GOT3 (cell line): ENCODE data around the gene C6orf132.
"Not testable (repeated sequence)": the region's sequence is repeated elsewhere in the genome, so short reads cannot be mapped to it uniquely, and the experiment has no call there.

Experiments
- DNase-seq: peaks from one replicate; lab custom pipeline; 2025; ENCODE audit warnings: mixed read lengths; lab: John Stamatoyannopoulos, UW

Gene C6orf132

DNA sequence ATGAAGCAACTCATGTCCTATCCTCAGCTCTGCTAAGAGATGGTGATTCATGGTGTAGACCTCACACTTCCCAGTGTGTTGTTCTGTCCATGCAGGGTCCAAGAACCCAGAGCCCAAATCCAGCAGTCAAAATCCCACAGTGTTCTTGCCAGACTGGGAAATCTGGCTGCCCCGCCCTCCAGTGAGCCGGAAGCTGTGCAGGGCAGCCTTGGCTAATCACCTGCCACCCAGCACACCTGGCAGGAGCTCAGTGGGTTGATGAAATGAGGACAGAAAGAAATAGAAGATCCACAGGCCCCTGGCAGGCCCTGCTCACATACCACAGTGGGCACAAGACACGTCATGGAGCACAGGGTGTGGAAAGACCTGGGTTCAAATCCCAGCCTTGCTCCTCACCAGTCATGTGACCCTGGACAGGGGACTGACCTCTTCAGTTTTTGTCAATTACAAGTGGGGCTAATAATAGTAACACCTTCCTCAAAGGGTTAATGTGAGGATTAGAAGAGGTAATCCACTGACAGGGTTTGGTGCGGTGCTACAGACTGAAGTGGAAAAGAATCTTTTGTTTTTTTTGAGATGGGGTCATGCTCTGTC, 17.1 kb upstream of the C6orf132 start:
- no peak for DNase-seq

DNA sequence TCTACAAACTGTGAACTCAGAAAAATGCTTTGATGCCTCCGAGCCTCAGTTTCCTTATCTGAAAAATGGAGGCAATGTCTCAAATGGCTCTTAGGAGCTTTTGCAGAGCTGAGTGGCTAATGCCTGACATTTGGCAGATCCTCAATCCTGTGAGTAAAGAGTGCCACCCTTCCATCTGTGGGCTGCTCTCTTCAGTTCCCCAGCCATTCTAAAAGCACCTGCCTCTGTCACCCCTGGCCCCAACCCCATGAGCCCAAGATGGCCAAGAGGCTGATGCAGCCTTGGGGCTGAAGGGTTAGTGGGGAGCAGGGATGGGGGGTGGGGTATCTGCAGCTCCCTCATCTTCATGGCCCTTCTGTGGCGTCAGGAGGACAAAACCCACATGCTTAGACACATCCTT, 16.2 kb upstream of the C6orf132 start:
- DNase-seq, result no peak

DNA sequence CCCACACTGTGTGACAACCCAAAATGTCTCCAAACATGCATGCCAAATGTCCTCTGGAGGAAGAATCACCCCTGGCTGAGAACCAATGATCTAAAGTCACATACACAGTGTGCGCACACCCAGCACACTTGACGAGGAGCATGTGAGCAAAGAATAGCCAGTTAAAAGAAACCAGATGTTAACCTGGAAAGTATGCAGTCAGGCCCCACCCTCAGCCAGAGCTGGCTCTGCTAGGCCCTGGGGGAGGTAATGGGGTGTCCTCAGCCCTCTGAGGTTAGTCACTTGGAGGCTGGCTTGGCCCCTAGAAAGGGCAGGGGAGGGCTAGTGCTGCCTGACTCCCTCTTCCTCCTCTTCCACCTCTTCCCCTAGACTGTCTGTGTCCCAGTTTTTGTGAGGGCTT, 15.6 kb upstream of the C6orf132 start:
- DNase-seq, result no peak

DNA sequence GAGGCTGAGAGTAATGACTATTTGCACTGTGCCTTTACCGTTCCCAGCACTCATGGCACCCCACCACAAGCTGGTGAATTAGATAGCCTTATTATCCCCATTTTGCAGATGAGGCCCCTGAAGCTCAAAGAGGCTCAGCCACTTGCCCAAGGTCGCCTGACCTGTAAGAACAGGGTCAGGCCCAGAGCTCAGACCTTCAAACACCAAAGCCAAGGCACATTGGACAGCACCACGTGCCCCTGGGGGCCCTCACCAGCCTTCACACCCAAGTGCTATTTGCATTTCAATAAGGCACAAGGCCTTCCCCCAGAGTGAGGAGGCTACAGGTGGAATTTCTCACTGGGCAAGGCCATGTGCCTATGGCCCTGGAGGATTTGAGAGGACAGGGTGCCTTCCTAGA, 14.2 kb upstream of the C6orf132 start:
- no peak for DNase-seq

DNA sequence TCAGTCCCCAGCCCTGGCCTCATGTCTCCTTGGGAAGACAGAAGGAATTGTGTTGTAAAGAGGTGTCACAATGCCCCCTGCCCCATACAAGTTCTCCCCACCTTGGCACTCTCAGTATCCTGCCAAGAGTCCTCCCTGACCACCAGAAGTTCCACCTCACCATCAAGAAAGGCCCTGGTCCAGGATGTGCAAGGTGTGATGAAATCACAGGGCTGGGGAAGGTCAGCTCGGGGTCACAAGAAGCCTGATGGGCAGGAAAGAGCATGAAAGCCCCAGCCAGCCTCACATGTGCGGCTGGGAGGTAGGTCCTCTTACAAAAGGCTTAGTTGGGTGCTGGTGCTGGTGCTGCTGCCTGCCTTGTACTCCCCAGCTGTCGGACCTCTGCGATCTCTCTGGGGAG, 12.9 kb upstream of the C6orf132 start:
- DNase-seq, result no peak

DNA sequence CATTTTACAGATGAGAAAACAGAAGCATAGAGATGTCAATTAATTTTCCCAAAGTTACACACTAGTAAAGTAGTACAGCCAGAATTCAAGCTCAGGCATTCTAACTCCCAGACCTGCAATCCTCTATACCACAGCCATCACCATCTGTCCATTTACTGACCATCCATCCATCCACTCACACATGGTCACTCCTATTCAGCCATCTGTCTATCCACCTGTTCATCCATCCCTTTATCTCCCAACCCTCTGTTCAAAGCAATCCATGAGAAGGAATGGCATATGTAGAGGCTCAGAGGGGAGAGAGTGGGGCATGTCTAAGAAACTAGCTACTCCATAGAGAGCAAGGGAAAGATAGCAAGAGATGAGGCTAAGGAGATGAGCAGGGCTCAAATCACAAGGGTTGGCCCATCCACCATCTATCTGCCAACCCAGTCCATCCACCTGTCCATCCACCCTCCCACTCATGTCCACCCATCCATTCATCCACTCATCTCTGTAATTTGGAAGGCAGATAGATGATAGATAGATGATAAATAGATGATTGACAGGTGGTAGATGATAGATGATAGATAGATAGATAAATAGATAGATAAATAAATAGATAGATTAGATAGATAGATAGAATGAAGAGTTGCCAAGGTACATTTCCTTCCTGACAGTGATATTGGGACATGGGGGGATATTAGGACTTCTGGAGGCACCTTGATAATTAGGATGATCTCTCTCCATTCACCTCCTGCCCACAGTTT, 12.2 kb upstream of the C6orf132 start:
- no peak for DNase-seq

DNA sequence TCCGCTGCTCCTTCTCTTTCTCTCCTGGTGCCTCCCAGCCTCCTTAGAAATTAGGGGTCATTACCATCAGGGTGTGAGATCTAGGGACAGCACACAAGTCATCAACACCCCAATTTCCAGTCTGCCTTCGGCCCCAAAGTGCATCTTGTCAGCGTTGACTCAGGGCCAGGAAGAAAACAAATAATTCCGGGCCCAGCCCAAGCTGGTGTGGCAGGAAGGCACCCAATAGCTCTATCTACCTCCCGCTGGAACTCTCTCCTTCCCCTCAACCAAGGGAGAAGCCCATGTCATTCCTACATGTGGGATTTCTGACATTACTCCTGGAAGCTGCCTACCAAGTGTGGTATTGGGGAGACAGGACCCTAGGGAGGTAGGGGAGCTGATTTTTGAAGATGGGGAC, 11.5 kb upstream of the C6orf132 start:
- no peak for DNase-seq

DNA sequence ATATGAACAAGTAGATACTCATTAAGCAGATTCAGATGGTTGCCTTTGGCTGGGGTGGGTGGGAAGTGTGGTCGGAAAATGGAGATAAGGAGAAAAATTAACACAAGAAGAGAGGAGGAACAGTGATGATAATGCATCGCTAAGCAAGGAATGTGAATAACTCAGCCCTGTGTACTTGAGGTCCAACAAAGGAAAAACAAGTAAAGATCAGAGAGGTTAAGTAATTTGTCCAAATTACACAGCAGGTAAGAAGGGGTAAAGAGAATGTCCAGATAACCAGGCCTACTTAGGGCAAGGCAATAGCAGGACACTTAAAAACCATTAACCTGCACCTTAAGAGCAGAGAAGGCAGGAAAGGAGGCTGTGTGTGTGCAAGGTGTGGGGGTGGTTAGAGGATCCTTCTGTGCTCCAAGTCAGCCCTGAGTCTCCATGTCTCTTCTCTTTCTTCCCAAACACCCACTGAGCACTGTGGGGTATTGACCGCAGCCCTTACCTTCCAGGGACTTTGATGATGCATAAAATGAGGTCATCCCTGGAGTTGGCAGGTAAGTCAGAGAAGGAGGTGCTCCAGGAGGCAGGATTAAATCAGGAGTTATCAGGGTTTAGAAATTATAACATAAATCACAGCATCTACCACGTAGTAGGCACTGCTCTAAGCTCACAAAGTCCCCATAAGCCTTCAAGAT, 10.3 kb upstream of the C6orf132 start:
- not testable (repeated sequence) for DNase-seq

DNA sequence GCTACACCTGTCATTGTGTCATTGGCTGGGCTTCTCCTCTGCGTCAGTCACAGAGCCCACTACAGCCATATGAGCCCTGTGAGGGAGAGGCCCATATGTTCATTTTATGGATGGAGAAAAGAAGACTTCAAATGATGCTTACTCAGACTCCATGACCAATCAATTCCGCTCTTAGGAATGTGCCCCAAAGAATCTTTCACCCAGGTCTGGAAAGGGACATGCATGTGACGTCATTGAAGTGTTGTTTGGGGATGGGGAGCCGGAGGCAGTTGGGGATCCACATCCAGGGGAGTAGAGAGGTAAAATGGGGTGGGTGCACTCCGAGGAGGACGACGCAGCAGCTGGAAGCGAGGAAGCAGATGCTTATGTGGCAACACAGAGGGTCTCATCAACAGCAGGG, 9.6 kb upstream of the C6orf132 start:
- DNase-seq, result no peak

DNA sequence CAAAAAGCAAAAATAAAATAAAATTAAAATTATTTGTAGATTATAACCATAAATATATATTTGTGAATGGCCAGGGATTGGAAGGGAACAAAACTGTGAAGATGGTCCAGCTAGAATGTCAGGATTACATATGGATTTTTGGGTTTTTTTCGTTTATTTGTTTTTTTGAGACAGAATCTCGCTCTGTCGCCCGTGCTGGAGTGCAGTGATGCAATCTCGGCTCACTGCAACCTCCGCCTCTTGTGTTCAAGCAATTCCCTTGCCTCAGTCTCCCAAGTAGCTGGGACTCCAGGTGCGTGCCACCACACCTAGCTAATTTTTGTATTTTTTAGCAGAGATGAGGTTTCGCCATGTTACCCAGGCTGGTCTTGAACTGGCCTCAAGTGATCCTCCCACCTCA, 7.8 kb upstream of the C6orf132 start:
- no peak for DNase-seq

DNA sequence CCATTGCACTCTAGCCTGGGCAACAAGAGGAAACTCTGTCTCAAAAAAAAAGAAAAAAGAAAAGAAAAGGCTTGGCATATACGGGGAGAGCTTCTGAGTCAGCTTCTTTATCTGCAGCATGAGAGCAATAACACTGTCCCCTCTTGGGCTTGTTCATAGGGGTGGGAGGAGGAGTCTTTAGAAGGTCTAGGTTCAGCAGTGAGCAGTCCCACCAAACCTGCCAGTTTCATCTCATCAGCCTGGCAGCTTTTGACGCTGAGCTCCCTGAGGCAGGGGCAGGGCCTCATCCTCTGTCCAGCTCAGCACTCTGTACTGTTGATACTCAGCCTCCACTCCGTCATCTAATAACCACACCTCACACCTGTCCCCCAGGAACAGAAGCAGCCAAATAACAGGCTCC, 5.6 kb upstream of the C6orf132 start:
- no peak for DNase-seq

DNA sequence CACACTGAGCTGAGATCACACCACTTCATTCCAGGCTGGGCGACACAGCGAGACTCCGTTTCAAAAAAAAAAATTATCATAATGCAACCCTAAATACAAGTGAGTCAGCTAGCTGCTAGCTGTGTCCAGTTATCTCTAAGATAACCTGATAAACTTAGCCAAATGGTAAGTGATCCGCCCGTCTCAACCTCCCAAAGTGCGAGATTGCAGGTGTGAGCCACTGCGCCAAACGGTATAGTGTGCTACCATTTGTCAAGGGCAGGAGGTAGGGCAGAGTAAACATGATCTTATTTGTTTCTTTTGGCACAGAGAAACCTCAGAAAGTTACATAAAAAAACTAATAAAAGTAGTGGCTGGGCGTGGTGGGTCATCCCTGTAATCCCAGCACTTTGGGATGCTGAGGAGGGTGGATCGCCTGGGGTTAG, 4.7 kb upstream of the C6orf132 start:
- DNase-seq, result no peak

DNA sequence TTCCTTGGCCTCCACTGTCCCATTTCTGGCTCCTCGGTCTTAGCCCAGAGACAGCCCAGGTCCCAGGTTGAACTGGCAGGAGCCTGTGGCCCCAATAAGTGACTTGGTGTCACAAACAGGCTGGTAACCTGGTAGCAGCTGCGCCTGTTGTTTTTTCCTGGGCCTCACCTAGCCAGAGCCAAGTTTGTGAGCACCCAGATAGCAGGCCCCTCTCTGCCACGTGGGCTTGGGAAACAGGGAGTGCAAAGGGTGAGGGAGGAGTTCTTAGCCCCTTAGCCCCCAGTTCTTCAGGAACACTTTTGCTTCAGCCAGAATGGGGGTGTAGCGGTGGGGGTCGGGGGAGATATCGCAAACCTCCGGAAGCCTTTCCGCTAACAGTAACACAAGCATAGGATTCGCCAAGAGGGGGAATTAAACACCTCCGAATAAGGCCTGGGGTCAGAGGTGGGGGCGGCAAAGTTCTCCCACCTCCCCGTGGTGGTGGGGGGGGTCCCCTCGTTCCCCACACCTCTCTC, 760 bp downstream of the C6orf132 start:
- DNase-seq, result no peak

DNA sequence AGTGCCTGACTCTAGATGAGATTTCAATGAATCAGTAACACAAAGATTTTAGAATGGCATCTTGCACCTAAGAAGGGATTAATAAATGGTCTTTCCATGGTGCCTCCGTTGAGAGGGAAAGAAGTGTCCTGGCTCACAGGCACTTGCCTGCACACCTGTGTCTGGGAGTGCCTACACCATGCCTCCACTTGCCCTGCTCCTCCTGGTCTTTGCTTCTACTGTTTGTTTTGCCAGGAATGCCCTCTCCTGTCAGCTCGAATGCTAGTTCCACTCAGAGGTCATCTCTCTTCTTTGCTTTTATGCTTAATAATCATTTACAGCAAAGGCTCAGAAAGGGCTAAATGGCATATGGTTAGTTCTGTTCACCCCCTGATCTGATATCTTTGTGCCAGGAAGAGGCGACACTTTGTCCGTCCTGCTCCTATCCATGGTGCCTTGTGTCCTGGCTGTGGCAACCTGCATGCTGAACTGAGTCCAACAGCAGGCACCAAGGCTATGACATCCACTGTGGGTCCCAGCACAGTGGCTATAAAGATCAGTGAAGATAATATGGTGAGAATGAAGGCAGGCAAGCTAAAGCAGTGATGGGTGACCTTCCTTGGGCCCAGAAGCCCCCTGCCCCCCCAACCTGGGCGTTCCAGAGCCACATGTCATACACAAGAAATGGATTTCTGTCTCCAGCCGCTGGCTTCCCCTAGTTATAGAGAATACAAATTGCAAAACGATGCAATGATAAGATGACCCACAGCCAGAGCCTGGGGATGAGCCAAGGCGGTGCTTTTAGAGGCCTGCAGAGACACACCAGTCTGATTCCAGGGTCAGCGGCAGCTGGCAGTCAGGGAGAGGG, 1.4 kb downstream of the C6orf132 start:
- DNase-seq, result no peak

DNA sequence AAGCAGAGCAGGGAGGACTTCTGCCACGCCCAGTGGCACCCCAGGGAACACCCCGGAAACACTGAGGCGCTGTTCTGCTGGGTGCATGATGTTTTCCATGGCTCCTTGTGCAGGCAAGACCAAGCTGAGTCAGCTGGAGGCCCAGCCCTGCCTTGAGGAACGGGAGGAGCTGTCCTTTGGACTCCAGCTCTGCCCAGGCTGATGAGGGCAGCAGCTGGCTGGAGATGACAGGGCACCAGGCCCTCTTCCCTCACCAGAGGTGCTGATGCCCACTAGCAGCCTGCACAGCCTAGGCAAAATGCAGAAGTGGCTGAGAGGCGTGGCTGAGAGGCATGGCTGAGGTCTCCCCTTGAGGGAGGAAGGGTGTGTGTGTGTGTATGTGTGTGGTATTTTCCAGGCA, 2.4 kb downstream of the C6orf132 start:
- DNase-seq, result no peak

DNA sequence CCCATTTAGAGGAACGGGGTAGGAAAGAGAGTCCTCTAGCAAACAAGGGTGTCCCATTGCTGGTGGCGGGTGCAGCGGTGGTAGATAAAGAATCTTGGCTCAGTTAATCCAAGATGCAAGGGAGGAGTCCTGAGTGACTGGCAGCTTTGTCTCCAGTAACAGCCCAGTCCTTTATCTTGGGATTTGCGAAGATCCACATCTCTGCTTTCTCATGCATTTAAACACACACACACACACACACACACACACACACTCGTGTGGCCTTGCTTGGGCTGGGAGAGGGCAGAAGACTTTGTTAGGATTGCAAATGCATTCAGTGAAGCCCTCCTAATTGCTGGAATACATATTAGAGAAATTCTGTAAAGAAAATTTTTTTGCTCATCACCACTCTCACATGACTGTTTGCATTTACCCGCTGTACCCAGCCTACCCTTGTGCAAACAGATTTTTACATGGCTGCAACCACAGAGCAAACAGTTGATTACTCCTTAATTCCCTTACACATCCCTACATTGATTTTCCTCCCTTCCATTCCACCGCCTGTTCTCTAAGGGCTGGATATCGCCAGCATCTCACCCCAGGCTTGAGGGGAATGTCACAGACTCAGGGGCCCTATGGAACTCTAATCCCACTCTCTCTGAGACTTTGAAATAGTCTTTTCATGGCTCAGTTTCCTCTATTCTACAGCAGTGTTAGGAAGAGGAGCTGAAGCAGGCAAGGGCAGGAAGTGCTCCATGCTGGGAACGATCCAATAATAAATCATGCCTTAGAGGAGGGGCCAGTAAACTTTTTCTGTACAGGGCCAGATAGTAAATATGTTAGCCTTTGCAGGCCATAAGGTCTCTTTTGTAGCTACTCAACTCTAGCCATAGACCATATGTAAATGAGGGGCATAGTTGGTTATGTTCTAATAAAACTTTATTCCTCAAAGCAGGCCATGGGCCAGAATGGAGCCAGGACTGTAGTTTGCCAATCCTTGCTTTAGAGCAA, 3.5 kb downstream of the C6orf132 start:
- no peak for DNase-seq

DNA sequence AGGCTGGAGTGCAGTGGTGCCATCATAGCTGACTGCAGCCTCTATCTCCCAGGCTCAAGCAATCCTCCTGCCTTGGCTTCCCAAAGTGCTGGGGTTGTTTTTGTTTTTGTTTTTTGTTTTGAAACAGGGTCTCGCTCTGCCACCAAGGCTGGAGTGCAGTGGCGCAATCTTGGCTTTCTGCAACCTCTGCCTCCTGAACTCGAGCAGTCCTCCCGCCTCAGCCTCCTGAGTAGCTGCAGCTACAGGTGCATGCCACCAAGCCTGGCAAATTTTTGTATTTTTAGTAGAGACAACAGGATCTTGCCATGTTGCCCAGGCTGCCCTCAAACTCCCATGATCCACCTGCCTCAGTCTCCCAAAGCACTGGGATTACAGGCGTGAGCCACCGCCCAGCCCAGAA, 4.2 kb downstream of the C6orf132 start:
- DNase-seq, result no peak

DNA sequence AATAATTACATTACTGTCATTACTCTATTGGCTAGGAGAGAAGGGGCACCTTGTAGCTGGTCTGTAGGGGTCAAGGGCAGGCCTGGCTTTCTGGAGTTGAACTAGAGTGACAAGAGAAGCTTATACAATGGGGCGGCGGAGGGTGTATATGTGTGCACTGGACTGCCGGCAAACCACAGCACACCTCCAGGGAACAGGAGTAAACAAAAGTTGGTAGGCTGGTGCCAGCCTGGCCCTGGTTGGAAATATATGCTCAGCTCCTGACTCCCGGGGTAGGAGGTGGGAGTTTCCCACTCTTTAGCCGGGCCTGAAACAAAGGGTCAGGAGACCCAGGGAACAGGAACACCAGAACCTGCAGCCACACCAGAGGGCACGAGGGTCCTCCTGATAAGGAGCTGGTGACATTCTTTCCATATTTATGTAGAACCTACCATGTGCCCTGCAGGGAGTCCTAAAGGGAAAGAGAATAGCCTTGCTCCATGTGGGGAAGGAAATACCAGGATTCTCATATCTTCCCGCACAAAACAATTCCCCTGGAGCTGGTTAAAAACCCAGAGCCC, 5.1 kb downstream of the C6orf132 start:
- no peak for DNase-seq

DNA sequence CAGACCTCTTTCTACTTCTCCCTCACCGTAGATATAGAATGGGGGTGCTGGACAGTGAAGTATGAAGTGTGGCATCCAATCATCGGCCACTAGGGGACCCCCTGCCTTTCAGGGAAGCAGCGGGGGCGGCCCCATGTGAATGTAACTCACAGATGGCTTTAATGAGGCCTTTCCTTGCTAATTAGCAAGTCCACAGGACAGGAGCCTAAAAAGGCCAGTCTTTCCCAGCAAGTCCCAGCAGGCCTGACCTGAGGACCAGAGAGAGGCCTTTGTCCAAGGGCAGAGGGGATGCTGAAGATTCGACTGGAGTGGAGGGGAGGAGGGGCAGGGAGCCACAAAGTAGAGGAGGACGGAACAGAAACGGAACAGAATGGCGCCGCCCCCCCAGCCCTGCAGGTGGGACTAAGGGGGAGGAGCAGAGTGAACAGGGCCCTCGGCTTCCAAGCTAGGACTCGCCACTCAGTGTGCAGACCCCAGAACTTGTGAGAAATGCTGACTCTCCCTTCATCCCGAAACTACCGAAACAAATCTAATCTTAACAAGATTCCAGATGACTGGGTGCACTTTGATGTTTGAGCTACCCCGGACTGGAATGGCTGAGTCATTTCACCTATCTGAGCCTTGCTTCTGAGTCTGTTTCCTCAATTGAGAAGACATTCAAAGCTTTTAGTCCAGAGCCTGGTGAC, 5.8 kb downstream of the C6orf132 start:
- DNase-seq, result no peak

DNA sequence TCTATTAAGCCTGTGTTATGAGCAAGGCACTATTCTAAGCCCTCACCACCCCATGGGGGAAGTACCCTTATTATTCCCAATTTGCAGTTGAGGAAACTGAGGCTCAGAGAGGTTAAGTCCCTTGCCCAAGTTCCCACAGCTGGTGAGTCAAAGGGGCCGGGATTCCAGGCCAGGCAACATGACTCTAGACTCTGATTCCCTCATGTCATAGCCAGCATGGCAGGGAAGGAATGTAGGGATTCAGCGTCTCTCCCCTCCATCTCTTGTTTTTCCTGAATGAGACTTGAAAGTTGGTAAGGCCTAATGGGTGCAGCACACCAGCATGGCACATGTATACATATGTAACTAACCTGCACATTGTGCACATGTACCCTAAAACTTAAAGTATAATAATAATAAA, 6.7 kb downstream of the C6orf132 start:
- DNase-seq, result no peak
